Measurements from ENCODE around the gene ENTPD8. TPM values are rescaled to one million over a fixed set of nuclear protein-coding genes. Genes with fewer than 3 reads are reported as not detected.

ENTPD8 gene
- total and polyA plus RNA-seq, 2 of the 4 experiments (the other 2 are of a cell fraction): 0.07 TPM; not detected in 1

GRCh38 chr9:137445275-137445807 is 4.2 kb upstream of the ENTPD8 start:
- intact Hi-C loops (cut with micrococcal nuclease) (loop anchor here (2.0 kb wide), 2 partner anchors 151 to 159 kb away; no protein-coding TSS in a partner anchor), in situ Hi-C loops (cut with MboI; ENCODE audit: low sequenced_read_pairs) (no loop called here), dilution Hi-C loops (cut with HindIII; ENCODE audit: low sequenced_read_pairs, unreplicated experiment) (no loop called here)
- Histone ChIP-seq H3K4me1 (ENCODE audit: control insufficient read depth, insufficient read depth, low read length) (peaks cover 2% of the 10 kb centered on the region; the same call in 1 of the 2 replicates), H3K4ac (ENCODE audit: low read depth, low read length) (no peak overlapping the region), H3K79me1 (ENCODE audit: low read depth in 1 of 2, low read length in 2 of 2) (no peaks in the 10 kb centered on the region), H3K23ac (ENCODE audit: low read depth, low read length) (no peak overlapping the region), H4K5ac (ENCODE audit: low read depth, low read length) (no peak overlapping the region), H3K4me2 (ENCODE audit: low read depth, low read length) (no peak overlapping the region), H3K18ac (ENCODE audit: low read depth, low read length) (no peak overlapping the region), H3K9me1 (ENCODE audit: insufficient read depth, low read length) (no peaks in the 10 kb centered on the region), H2BK20ac (ENCODE audit: low read depth, low read length) (no peak overlapping the region), H3K27me3 (ENCODE audit: control insufficient read depth, insufficient read depth, low read length) (peaks cover 3% of the 10 kb centered on the region; the same call in 1 of the 2 replicates), H3K9me3 (ENCODE audit: control insufficient read depth, insufficient read depth, low read length) (no peaks in the 10 kb centered on the region), H4K8ac (ENCODE audit: low read depth in 2 of 2, low read length in 2 of 2) (no peak overlapping the region), H4K91ac (ENCODE audit: insufficient read depth, low read depth, low read length) (no peak overlapping the region), H2AK5ac (ENCODE audit: low read depth, low read length) (no peak overlapping the region), H3K4me3 (ENCODE audit: insufficient read depth, low read depth, low read length) (no peak overlapping the region), H3K27ac (ENCODE audit: insufficient read depth, low read length) (no peak overlapping the region), H3K9ac (ENCODE audit: low read depth, low read length) (no peak overlapping the region), H2AFZ (replicated peaks; ENCODE audit: low read length, poor library complexity) (peak overlapping the region; percentile 48), H2BK15ac (ENCODE audit: low read depth, low read length) (no peak overlapping the region), H3K56ac (ENCODE audit: extremely low read depth, insufficient read depth, low read length) (no peak overlapping the region), H2BK120ac (ENCODE audit: low read depth, low read length) (no peak overlapping the region), H2BK5ac (ENCODE audit: low read depth, low read length, poor library complexity, severe bottlenecking) (no peak overlapping the region), H4K20me1 (ENCODE audit: insufficient read depth, low read length) (peaks cover 4% of the 10 kb centered on the region; the same call in 1 of the 2 replicates), H2AK9ac (replicated peaks; ENCODE audit: low read depth, low read length, poor library complexity) (peak overlapping the region; percentile 47), H3K14ac (replicated peaks; ENCODE audit: low read depth, low read length) (no peak overlapping the region), H3K36me3 (ENCODE audit: control insufficient read depth, insufficient read depth, low read length) (peaks cover 18% of the 10 kb centered on the region)
- DNase-seq (peak; percentile 76), ATAC-seq (ENCODE audit: low read depth) (peak; percentile 94)
- BruUV-seq (replicated peaks): no TSS peak
- TF ChIP-seq POLR2A (IDR thresholded peaks at IDR 0.05; ENCODE audit: low read depth, low read length) (no peak), MXI1 (IDR thresholded peaks at IDR 0.05; ENCODE audit: borderline replicate concordance, low read depth, low read length) (no peak), RCOR1 (IDR thresholded peaks at IDR 0.05; ENCODE audit: insufficient replicate concordance, low read length) (no peak), MAZ (IDR thresholded peaks at IDR 0.05; ENCODE audit: borderline replicate concordance, low read depth, low read length) (peak; percentile 64), CTCF (conservative IDR thresholded peaks at IDR 0.05; ENCODE audit: low read depth, low read length) (peak; percentile 86), BHLHE40 (IDR thresholded peaks at IDR 0.05; ENCODE audit: low read depth, low read length) (peak; percentile 85), FOS (IDR thresholded peaks at IDR 0.05; ENCODE audit: low read depth, low read length) (peak; percentile 84), SMC3 (IDR thresholded peaks at IDR 0.05; ENCODE audit: low read depth, low read length) (peak; percentile 60), CEBPB (IDR thresholded peaks at IDR 0.05; ENCODE audit: low read depth, low read length) (no peak), RAD21 (IDR thresholded peaks at IDR 0.05; ENCODE audit: low read length) (peak; percentile 71), RFX5 (IDR thresholded peaks at IDR 0.05; ENCODE audit: low read depth, low read length) (no peak)
- 25% methylated on average over 5 of the region's 14 CpGs; no CpG with 5 or more reads in 1 of the 2 experiments for WGBS, 2 experiments (ENCODE audit: extremely low coverage in 2 of 2, insufficient read length in 1 of 2)
- POLR2A ChIA-PET (ENCODE audit: unreplicated experiment): no interaction called here
- CTCF ChIA-PET: interaction anchor here (0.6 to 0.9 kb wide), 4 partner anchors 8 to 40 kb away, joined by 3 to 4 read pairs (median 3); partner anchors contain the start of genes EXD3 and NOXA1

Data from IMR-90 (cell line).